GM21529 (cell line): Measurements from ENCODE around the gene RPL19.
A peak's percentile ranks its signal among the peaks of the same experiment; 100 is the strongest.

ENCODE experiments used
- ATAC-seq: cut with Tn5 transposase; IDR thresholded peaks from one replicate; pipeline ENCODE4 v1.9.1; 2021; ENCODE audit not compliant: unreplicated experiment

Gene RPL19

DNA sequence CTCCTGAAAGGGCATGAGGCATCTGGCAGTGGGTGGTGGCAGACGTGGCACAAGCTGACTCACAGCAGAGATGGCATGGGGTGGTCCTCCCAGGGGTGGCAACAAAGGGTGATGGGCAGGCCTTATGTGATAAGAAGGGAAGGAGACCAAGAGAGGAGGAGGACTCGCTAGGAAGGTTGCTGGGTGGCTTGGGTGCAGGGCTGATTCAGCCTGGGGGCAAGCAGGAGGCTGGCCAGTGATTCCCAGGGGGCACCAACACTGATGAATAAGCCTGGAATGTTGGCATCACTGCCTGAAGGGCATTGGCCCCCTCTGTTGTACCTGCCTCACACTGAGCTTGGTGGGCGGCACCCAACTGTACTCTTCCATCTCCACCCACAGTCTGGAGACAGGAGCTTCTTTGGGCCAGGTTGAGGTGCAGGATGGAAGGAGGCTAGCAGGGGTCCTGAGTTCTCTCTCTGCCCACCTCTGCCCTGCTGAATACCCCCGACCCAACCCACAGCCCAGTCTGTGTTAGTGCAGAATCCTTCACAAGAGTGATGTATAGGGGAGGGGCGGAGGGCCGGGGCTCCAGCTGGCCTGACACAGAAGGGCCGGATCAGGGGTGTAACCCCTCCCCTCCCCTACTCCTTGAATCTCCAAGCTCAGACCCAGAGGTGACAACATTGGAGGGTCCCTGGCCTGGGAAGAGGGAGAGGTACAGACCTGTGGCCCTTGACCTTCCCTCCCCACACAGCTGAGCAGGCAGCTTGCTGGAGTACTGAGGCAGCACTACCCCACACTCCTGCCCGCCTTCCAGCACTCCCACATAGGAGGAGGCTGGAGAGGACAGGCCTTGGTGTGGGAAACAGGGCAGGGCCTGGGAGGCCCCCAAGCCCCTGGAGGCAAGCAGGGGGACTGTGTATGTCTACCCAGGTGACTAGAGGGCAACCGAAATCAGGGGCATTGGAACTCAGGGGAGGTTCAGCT is 23.1 kb downstream of the RPL19 start:
- no peak for ATAC-seq

DNA sequence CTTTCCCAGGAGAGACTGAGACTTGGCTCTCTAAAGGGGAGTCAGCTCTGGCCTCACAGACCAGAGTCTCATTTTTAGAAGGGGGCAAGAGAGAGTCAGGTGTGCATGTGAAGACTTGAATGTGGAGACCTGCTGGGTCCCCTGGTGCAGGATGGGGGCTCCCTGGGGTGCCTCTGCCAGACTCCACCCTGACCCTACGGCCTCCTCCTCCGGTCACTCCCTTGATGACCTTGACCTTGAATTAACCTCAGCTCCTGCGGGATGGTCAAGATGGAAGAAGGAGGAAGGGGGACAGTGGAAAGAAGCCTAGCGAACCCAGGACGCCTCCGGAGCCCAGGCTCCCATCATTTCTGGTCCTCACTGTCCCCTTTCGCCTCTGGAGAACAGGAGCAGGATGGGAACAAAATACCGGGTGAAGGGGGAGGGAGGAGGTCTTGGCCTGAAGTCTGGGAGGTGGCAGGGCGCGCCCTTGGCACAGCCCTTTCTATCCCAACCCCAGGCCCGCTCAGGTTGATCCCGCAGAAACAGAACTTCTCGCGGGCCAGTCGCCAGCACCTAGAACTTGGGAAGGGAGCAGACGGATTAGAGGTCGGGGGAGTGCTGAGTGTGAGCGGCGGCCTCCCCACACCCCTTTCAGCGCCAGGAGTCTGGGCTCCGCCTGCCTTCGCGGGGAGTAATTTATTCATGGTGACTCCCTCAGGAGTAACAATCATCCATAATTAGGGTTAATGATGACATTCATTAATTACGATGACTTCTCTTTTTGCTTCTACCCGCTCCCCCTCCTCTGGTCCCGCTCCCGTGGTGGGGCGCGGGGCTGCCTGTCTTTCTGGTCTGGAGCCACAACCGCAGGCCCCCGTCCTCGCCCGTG is 24.1 kb downstream of the RPL19 start:
- ATAC-seq: no peak

DNA sequence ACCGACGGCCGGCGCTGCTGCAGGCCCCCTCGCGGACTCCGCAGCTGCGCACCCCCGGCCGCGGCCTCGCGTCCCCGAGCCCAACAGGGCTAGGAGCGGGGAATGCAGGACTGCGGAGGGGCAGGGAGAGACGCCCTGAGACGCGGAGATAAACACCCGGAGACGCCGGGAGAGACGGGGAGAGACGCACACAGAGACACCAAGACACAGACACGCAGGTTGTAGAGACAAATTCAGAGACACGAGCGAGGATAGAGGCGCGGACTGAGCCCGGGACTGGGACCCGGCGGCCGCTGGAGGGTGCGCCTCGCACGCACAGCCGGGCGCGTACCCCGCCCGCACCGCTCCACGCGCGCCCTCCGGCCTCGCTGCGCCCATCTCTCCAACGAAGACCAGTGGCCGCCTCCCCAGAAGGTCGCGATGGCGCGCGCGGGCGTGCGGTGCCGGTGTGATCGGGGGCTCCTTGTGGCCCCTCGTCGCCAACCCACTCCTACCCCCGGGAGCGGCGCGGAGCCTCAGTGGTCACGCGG is 24.8 kb downstream of the RPL19 start:
- ATAC-seq: no peak

DNA sequence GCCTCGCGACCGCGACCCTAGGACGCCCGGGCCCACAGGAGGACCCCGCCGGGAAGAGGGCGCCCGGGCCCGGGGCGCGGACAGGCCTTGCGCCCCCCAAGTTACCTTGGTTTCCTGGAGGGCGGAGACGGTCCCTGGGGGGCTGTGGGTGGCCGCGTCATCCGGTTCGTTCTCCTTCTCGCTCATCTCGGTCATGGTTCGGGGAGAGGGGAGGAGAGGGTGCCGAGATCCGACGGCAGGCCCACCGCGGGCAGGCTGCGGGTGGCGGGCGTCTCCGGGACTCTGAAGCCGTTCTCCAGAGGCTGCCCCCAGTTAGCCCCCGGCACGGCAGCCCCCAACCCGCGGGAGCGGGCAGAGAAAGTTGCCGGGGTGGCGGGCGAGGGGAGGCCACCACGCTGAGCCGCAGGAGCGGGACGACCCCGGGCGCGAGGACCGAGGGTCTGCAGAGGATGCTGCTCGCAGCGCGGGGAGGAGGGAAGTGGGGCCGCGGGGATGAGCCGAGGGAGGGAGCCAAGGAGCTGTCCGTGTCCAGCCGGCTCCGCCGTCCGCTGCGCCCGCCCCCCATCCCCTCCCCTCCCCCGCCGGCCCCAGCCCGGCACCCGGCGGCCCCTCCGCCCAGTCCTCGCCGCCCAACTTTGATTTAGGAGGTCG is 25.4 kb downstream of the RPL19 start, which contains the start of gene STAC2:
Gene STAC2 (minus strand): TSS at position 638 of the 651 bp plus-strand sequence. CDS start 443 bp downstream, at position 195.
- no peak for ATAC-seq

DNA sequence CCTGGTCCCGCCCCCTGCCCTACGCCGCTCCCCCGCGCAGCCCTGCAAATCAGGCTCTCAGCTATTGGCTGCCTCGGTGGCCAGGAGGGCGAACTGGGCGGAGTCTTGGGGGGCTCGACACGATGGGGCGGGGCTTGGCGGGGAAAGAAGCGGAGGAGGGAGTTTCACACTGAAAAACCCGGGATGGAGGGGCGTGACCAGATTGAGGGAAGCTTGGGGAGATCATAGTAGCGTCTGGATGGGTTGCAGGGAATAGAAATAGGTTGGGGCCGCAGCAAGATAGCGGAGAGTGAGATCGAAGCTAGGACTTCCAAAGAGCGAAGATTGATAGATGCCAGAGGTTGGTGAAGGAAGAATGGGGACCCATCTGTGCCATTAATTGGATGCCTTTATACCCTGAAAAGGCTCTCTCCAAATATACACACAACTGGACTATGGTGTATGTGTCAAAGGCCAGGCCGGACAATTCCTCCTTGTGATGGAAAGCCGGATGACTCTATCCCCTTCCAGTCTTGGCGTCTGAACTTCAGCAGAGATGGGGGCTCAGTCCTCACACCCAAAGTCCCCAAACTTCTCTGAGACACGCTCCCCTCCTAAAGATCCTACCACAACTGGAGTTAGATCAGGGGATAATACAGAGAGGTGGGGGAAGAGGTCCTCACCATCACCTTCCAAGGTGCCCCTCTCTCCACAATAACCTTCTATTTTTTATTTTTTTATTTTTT is 26.0 kb downstream of the RPL19 start:
- no peak for ATAC-seq

DNA sequence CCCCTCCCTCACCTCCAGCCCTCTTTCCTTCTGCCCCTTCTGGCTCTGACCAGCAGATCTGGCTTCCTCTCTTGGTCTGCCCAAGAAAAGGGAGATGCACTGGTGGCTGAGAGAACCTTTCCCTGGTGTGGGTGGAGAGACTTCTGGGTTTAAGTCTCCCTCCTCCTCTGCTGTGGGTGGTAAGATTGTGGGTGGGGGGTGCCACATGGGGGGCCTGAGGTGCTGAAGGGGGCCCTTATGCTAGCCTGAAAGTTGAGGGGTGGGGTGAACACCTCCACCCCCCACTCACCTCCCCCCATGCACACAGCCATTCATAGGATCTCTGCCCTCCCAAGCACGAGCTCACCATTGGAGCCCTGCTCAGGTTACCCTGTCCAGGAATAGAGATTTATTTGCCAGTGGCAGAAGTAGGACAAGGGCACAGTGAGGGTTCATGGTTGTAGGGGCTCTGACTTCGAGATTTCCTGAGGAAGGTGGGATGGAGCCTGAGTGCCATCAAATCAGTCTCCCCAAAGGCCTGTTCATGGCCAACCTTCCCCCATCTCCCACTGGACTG is 27.4 kb downstream of the RPL19 start:
- no peak for ATAC-seq

DNA sequence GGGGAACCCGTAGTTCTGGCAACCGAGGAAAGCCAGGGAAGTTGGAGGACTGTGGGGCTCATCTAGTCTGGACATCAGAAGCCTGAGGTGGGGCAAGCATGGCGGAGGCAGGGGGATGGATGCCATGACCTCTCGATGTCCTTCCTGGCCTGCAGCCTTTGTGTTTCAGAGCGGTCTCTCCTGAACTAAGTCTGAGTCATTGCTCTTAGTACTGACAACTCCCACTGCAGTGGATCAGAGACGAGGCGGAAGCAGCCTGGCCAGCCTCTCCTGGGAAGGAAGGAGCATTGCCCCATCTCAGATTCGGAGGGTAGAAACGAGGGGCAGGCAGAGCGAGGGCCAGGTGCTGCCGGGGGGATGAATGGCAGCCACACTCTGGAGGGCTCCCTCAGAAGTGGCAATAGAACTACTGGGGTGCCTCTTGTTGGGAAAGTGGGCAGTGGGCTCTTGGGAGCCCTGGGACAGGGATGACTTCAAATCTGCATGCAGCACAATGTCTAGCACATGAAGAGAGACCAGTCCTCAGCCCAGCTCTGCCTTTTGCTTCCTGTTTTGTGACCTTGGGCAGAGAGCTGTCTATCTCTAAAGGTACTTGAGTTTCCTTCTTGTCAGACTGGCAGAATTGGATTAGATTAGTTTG is 29.3 kb downstream of the RPL19 start:
- ATAC-seq: no peak

DNA sequence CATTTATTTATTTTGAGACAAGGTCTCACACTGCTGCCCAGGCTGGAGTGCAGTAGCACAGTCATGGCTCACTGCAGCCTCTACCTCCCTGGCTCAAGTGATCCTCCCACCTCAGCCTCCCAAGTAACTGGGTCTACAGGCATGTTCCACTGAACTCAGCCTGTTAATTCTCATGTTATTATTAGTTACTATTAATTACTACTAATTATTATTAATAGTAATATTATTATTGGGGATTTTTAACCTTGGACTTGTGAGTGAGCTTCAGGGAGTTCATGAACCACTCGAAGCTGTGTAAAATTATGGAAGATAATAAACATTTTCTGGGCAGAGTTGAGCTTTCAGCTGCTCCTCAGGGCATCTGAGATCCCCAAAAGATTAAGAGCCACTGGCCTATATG is 30.3 kb downstream of the RPL19 start:
- no peak for ATAC-seq

DNA sequence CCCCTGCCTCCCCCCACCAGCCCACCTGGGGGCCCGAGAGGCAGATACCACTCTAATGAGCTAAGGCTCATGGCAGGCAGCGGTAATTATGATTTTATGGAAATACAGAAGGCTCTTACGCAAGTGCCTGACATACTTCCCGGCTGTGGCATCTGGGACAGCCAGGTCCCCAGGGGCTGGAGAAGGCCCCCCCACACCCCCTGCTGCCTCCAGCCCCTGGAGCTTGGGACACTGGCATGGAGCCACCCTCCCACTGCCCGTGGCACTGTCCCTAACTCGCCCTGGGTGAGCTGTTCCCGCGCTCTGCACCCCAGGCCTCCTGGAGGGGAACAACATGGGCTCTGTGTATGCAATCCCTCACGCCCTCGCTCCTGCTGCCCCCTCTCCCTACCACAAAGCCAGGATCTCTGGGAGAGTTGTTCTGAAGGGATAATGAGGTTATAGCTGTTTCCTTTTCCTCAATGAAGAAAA is 31.0 kb downstream of the RPL19 start:
- ATAC-seq: no peak

DNA sequence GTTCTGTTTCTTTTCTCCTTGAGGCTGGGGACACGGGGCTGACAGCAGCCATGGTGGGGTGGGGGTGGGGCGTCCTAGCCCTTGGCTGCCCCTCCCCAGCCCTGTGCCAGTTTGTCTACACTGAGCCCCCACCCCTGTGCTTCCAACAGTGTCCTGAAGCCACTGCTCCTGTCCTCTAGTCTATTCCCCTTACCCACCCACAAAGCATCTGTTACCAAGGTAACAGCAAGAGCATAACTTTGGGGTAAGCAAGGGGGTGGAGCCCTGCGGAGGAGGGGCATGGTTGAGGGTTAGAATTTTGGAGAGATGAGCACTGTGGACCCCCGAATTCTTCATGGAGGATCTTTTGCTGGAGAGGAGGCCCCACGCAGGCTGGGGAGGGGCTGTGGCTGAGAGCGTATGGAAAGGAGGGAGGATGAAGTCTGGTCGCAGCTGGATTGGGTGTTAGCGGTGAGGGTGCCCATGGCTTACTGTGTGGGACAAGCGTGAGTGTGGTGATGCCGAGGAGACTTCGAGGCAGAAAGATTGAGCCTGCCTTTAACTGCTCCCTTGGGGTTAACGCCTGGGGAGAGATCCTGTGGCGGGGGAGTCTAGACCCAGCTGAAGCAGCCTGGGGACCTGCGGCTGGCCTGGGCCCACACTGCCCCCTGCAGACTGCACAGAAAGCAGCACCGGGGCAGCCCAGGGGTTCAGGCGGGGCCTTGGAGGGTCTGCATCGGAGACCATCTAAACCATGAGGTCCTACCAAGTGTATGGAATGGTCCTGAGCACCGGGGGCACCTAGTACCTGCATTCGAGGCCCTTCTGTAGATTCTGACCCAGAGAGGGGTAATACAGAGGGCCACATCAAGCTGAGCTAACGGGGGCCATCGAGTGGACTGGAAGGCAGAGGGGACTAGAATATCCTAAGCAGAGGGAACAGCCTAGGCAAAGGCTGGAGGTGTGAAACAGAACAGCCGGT is 31.8 kb downstream of the RPL19 start:
- no peak for ATAC-seq

DNA sequence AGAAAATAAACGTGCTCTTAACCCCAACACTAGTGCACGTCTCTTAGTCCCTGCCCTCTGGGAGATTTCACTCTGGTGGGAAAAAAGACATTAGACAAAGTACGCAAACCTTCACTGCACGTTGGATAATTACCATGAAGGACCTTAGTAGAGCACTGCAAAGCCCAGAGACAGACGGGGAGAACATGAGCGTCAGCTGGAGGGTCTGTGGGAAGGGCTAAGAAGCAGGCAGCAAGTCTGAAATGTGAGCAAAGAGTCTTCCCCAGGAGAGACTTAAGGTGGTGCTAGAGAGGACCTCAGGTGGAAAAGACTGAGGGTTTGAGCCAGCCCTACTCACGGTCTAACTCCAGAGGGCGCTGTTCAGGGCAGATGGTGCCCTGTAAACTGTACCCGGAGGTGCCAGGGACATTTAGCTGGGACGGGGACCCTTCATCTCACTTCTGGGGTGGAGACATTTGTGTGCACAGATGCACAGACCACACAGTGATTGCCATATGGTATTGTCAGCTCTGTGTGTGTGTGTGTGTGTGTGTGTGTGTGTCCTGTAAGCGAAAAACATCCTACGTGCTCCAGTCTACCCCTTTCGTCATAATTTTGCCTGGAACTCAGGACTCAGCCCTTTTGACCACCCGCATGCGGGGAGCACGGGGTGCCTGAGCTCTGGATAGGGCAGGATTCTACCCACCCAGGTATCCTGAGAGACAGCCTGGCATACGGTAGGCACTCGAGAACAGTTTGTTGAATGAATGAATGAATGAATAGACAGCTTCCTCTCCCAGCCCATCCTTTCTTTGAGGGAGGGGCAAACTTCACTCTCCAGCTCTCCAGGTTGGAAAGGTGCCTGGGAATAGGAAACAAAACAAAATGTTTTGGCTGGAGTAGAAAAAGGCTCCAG is 35.7 kb downstream of the RPL19 start:
- no peak for ATAC-seq

DNA sequence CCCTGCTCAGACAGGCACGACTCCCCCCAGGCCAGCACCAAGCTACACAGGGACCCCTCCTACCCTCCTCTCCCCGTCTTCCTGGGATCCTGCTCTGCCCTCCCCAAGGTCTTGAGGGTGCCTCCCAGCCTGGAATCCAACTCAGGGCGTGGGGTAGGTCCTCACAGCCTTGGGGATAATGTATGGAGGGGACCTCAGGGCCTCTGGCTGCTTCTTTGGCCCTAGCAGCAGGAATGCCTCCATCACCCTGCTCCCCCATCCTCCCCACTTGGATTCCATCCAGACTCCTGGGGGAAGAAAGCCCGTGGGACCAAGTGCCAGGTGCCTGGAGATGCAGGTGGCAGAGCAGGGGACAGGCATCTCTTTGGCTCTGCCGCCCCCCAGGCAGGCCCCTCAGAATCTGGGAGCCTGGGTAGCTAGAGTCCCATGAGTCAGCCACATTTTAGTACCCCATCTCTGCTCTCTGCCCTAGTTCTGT is 36.4 kb downstream of the RPL19 start:
- ATAC-seq: no peak

DNA sequence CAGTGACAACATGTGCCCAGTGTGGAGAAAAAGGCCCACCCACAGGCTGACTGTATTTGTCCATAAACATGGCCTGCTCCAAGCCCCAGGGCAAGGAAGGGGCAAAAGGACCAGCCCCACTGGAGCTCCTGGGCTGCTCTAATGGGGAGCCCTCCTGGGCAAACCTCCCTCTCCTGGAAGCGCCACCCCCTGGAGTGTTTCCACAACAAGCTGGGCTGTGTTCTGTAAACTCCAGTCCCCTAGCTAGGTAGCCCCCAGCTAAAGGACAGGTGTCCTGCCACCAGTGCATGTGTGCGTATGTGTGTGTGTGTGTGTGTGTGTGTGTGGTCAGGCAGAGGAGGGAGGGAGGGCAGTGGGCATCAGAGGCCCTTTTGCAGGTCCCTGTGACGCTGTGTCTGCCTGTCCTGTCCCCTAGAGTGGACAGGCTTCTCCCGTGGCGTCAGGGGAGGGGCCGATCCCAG is 36.9 kb downstream of the RPL19 start:
- ATAC-seq: no peak

DNA sequence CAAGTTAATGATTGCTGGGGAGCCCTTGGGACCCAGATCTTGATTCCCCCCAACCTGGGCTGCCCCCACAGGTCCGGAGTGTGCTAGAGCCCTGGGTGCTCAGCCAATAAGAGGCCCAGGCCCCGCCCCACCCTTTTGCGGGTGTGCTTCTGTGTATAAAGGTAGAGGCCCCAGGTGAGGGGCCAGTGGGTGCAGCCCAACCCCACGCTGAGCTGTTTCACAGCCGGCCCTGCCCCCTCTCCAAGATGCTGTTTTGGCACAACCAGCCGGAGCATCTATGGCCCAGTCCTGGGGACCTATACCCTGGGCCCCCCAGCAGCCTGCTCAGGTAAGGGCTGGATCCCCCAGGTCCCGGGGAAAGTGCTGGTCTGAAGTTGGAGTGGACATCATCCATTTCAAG is 37.5 kb downstream of the RPL19 start:
- ATAC-seq: no peak

DNA sequence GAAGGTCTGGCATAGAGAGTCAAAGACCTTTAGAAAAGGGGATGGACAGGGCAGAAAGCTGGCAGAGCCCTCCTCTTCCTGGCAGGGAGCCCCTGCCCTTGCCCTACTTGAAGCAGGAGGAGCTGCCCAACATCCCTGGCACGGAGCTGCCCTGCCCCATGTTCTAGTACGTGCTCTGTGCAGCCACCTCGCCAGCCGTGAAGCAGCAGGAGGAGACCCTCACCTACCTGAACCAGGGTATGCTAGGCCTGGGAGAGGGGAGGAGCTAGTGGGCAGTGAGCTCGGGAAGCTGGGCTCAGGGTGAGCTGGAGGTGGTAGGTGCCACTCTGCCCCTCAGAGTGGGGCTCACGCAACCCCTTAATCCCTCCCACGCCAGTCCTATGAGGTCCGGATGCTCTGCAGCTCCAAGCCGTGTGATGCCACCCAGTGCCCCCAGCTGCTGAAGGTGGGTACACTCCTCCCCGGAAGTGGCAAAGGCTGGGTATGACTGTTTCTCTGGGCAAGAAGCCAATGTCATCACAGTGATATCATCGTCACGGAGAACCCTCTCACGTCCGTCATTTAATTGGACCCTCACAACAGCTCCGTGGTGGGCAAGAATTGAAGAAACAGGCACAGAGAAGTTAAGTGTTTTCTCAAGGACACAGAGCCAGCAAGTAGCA is 38.4 kb downstream of the RPL19 start:
- no peak for ATAC-seq

DNA sequence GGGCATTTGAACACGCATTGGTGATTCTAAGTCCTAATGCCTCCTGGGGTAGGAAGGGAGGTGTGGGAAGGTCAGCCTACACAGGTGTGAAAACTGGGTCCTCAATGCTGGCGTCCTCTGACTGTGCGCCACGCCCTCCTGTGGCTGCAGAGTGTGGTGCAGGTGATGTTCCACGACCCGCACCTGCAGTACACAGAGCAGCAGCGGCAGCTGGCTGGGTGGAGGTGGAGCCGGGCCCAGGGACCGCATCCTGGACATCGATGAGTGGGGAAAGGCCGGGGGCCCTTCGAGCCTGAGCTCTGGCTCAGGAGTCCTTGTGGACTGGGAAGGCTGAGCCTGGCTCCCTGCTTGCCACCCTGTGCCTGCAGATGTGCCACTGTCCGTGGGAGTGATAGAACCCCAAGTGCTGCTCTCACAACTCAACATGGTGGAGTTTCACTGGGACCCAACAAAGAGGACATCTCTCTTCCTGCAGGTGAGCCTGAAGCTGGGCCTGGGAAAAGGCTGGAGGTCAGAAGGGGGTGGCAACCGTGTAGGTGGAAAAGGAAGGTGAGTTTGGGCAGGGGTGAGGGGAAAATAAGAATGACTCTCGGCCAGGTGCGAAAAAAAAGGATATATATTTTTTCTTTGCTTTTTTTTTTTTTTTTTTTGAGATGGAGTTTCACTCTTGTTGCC is 39.7 kb downstream of the RPL19 start:
- peak; percentile 68 for ATAC-seq
